Activated CD4-positive, alpha-beta T cell treated with anti-CD3 and anti-CD28 coated beads, Interleukin-10, Interleukin-2, amounts not matched to agents 100 ng/mL and 50 ng/mL, durations not matched to agents 16 hours and 8 hours (primary cell): ENCODE data around the gene CELF4.

ENCODE experiments used
- DNase-seq: peaks from one replicate; pipeline ENCODE4 v3.0.0-alpha.2; 2020

The CELF4 gene

GRCh38 chr18:37249171-37249886 is 316.3 kb downstream of the CELF4 start:
- DNase-seq, result no peak

DNA sequence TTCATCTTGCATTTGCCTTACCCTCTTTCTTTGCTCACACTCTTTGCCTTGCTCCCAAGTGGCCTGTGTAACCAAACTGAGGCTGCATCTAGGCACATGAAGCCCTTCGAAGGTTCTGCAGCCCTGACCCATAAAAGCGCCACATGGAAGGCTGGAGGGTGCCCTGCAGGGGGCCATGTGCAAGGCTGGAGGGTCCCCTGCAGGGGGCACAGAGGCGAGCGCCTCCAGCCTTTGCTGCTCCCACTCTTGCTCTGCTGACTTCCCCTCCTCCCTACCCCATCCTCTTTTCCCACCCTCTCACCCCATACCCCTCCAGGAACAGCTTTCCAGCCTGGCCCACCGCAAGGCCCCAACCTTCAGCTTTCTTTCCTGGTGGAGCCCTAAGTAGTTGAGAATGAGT is 317.3 kb downstream of the CELF4 start:
- DNase-seq, result no peak

GRCh38 chr18:37247497-37248161 is 318.0 kb downstream of the CELF4 start:
- DNase-seq, result no peak

DNA sequence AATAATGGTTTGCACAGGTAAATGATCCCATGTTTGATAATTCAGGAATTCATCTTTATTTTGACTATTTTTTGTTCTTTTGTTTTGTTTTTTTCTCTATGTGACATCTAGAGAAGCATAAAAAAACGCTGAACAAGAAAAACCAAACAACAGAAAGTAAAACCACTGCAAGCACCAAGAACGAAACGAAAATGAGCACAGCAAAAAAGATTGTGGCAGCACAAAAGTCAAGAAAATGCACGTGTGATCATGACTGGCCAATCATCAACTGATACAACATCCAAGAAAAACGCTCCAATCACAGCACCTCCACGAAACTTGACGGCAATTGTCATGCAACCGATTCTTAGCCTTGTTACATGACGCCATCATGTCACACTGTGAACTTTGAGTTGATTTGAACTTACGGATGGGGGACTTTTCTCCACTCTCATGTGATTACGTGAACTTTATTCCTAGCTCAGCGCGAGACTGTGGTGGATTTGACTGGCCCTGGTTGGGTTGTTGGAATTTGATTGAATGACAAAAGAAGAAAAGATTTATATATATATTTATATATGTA is 318.7 kb downstream of the CELF4 start:
- DNase-seq, result no peak

DNA sequence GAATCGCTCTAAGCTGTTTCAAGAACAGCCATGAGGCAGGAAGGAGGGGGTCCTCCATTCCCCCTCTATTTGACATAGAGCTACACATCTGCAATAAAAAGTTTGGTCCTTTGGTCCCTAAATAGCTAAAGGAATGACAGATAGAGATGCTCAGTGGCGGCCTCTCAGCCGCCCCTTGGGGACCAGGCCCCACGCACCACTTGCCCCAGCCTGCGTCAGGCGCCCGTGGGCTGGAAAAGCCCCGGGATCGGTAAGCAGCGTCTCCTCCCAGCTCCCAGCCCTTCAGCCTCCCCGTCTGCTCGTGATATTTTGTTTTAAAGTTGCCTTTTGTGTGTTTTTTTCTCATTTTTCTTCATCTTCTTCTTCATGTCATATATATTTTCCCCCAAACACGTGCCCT is 321.0 kb downstream of the CELF4 start:
- DNase-seq, result no peak

GRCh38 chr18:37243741-37244140 is 321.9 kb downstream of the CELF4 start:
- no peak for DNase-seq

- DNase-seq, result no peak
Measured at GRCh38 chr18:37242826-37243560, 322.6 kb downstream of the CELF4 start.

GRCh38 chr18:37242091-37242490 is 323.5 kb downstream of the CELF4 start:
- DNase-seq, result no peak

DNA sequence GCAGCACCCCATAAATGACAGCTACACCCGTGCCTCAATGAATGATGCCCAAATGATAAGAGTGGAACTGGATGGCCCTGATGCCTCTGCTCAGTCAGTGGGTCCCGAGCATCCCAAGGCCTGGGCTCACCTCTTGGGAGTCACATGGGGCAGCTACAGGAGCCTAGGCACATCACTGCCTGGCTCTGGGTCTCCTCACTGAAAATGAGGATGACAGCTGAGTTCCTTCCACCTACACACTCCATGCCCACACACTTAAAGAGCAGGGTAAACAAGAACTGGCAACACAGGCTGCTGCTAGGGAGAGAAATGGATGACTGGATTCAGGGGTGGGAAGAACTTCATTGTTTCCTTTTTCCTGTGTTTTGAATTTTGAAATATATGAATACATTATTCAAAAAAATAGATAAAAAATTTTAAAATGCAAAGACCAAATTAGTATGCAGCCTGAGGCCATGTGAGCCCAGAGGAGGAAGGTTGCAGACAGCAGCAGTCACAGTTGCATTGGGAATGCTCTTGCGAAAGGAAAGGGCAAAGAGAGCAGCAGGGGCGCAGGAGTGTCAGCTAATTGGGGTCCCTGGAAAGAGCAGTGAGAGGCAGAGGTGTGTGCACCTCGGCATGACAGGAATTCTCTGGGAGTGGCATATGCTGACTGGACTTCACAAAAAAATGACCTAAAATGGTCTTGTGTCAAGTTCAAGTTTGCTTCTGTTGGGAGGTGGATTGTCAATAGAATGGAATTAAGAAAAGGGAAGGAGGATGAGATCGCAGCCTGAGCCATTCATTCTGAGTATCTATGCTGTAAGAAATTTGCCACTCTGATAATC is 327.1 kb downstream of the CELF4 start:
- DNase-seq, result no peak

- DNase-seq, result no peak
Measured at GRCh38 chr18:37235583-37235982, 330.0 kb downstream of the CELF4 start.

GRCh38 chr18:37231251-37231650 is 334.3 kb downstream of the CELF4 start:
- DNase-seq, result no peak

- no peak for DNase-seq
Measured at GRCh38 chr18:37230768-37231167, 334.8 kb downstream of the CELF4 start.

- DNase-seq, result no peak
Measured at GRCh38 chr18:37225279-37225678, 340.3 kb downstream of the CELF4 start.

DNA sequence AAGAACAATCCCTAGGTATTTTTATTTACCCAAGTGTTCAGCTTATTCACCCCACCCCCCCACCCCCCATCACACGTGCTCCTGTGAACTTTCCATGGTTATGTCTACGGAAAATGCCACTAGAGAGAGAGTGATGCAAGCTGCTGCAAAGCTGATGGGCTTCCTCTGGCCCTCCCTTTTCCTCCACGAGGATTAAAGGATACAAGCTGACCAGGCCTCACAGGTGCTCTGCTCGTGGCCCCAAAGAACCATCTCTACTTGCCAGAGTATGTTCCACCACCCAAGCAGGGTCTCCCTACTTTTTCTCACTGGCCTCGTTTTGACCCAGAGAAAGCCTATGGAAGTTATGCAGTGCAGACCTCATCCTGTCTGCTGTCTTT is 342.6 kb downstream of the CELF4 start:
- no peak for DNase-seq

GRCh38 chr18:37222354-37222998 is 343.1 kb downstream of the CELF4 start:
- DNase-seq, result no peak

GRCh38 chr18:37219257-37219656 is 346.3 kb downstream of the CELF4 start:
- DNase-seq, result no peak

DNA sequence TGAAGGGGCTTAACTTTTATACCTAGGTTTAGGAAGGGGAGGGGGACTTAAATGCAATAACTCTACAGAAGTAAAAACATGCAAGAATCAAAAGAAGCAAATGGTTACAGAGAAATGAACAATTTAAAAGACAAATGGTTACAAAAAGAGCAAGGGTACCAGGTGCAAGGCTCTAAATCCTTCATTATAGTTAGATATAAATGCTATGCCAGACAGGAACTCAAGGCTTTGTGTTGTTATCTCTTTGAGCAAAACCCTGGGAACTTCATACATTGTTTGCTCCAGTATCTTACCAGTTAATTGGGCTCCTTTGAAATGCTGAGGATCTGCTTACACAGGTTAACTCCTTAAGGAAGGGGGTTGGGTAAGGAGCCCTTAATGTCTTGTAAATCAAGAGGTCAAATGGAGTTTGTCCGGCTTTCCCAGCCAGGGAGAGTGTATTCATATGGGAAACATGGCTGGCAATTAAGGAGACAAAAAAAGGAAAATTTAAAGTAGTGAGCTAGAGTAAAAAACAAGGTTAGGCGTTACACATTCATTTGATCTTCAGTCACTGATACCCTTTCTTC is 347.5 kb downstream of the CELF4 start:
- no peak for DNase-seq

GRCh38 chr18:37210781-37211180 is 354.8 kb downstream of the CELF4 start:
- no peak for DNase-seq

DNA sequence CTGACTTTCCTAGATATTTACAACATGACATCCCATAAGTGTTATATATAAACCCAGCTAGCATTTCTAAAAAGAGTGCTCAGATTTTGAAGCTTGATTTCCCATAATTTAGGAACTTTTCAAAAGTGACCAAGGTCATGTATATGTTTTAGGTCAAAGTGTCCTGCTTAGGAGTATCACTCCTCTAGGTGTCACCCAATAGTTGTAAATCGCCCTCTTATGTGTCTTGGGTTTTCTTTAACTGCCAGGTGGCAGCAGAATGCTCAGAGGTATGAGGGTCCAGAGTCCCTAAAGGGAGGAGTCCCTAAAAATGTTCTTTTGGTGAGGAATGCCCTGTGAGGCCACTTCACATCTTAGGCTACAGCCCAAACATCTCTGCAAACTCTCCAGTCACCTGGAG is 358.3 kb downstream of the CELF4 start:
- DNase-seq, result no peak

GRCh38 chr18:37199741-37200140 is 365.9 kb downstream of the CELF4 start:
- no peak for DNase-seq
